Parathyroid adenoma (tissue), 2 donors: ENCODE measurements around the gene CCDC12.

ENCODE experiments used
- H2AFZ ChIP-seq: fragments of 300-600 bp; sonication (generic); one replicate; pipeline ENCODE4 v1.7.0; 2017; ENCODE audit warnings: antibody characterized with exemption, mild to moderate bottlenecking
- H3K27ac ChIP-seq: fragments of 300-600 bp; sonication (generic); one replicate; pipeline ENCODE4 v1.7.0; 2017
- H3K27me3 ChIP-seq: fragments of 300-600 bp; sonication (generic); one replicate; pipeline ENCODE4 v1.7.0; 2017; ENCODE audit warnings: low read length; ENCODE audit not compliant: control insufficient read depth, insufficient read depth
- H3K36me3 ChIP-seq: fragments of 300-600 bp; sonication (generic); one replicate; pipeline ENCODE4 v1.7.0; 2017; ENCODE audit warnings: low read length; ENCODE audit not compliant: control insufficient read depth, insufficient read depth
- H3K4me1 ChIP-seq: fragments of 300-600 bp; sonication (generic); one replicate; pipeline ENCODE4 v1.7.0; 2017; ENCODE audit warnings: control low read depth
- H3K4me2 ChIP-seq: fragments of 300-600 bp; sonication (generic); one replicate; pipeline ENCODE4 v1.7.0; 2017; ENCODE audit warnings: low read length
- H3K4me3 ChIP-seq: fragments of 300-600 bp; sonication (generic); one replicate; pipeline ENCODE4 v1.7.0; 2017; ENCODE audit warnings: low read depth, low read length
- H3K79me2 ChIP-seq: fragments of 300-600 bp; sonication (generic); one replicate; pipeline ENCODE4 v1.7.0; 2017; ENCODE audit warnings: control low read depth
- H3K9ac ChIP-seq: fragments of 300-600 bp; sonication (generic); one replicate; pipeline ENCODE4 v1.7.0; 2017; ENCODE audit warnings: mild to moderate bottlenecking
- H3K9me3 ChIP-seq: fragments of 300-600 bp; sonication (generic); one replicate; pipeline ENCODE4 v1.7.0; 2017; ENCODE audit warnings: low read length; ENCODE audit not compliant: control insufficient read depth
- CTCF ChIP-seq: fragments of 300-600 bp; sonication (generic); IDR thresholded peaks from one replicate; pipeline ENCODE4 v1.7.0; 2017; ENCODE audit warnings: antibody characterized with exemption, mild to moderate bottlenecking
- donor health status: primary hyperparathyroidism.

The CCDC12 gene

DNA sequence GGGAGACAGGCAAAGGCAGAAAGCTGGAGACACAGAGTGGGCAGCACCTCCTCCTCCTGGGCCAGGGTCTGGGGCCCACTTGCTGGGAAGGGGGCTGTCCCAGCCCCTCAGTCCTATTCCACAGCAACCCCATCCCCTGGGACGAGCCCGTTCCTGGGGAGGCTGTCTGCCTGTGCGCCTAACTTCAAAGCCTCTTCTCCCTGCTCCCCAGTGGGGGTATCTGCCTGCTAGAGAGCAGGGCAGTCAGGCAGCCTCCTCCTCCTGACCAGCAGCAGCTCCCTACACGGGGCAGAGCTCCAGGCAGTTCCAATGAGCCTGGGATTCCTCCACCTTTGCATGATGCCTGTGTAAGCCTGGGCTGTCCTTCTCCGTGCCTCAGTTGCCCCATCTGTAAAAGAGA is 92.1 kb downstream of the CCDC12 start:
- H3K79me2 ChIP-seq, result no peaks in the 10 kb centered on the region
- no peaks in the 10 kb centered on the region for H3K4me1 ChIP-seq
- no peaks in the 10 kb centered on the region for H3K9me3 ChIP-seq
- no peak overlapping the region for H2AFZ ChIP-seq
- no peak overlapping the region for H3K27ac ChIP-seq
- no peaks in the 10 kb centered on the region for H3K27me3 ChIP-seq
- no peaks in the 10 kb centered on the region for H3K36me3 ChIP-seq
- H3K4me3 ChIP-seq, result no peak overlapping the region
- no peak for TF ChIP-seq CTCF
- no peak overlapping the region for H3K9ac ChIP-seq
- H3K4me2 ChIP-seq, result no peak overlapping the region

GRCh38 chr3:46883830-46884185 is 92.7 kb downstream of the CCDC12 start:
- no peaks in the 10 kb centered on the region for H3K27me3 ChIP-seq
- no peak overlapping the region for H3K4me2 ChIP-seq
- no peaks in the 10 kb centered on the region for H3K36me3 ChIP-seq
- H2AFZ ChIP-seq, result no peak overlapping the region
- H3K4me3 ChIP-seq, result no peak overlapping the region
- no peaks in the 10 kb centered on the region for H3K79me2 ChIP-seq
- H3K4me1 ChIP-seq, result no peaks in the 10 kb centered on the region
- H3K9me3 ChIP-seq, result no peaks in the 10 kb centered on the region
- no peak for TF ChIP-seq CTCF
- no peak overlapping the region for H3K27ac ChIP-seq
- no peak overlapping the region for H3K9ac ChIP-seq

GRCh38 chr3:46883054-46883829 is 93.3 kb downstream of the CCDC12 start:
- no peak for TF ChIP-seq CTCF
- H3K27me3 ChIP-seq, result no peaks in the 10 kb centered on the region
- no peak overlapping the region for H2AFZ ChIP-seq
- H3K9me3 ChIP-seq, result no peaks in the 10 kb centered on the region
- no peaks in the 10 kb centered on the region for H3K4me1 ChIP-seq
- H3K27ac ChIP-seq, result no peak overlapping the region
- H3K79me2 ChIP-seq, result no peaks in the 10 kb centered on the region
- H3K36me3 ChIP-seq, result no peaks in the 10 kb centered on the region
- H3K4me3 ChIP-seq, result no peak overlapping the region
- H3K4me2 ChIP-seq, result peak overlapping the region; percentile 78
- no peak overlapping the region for H3K9ac ChIP-seq

DNA sequence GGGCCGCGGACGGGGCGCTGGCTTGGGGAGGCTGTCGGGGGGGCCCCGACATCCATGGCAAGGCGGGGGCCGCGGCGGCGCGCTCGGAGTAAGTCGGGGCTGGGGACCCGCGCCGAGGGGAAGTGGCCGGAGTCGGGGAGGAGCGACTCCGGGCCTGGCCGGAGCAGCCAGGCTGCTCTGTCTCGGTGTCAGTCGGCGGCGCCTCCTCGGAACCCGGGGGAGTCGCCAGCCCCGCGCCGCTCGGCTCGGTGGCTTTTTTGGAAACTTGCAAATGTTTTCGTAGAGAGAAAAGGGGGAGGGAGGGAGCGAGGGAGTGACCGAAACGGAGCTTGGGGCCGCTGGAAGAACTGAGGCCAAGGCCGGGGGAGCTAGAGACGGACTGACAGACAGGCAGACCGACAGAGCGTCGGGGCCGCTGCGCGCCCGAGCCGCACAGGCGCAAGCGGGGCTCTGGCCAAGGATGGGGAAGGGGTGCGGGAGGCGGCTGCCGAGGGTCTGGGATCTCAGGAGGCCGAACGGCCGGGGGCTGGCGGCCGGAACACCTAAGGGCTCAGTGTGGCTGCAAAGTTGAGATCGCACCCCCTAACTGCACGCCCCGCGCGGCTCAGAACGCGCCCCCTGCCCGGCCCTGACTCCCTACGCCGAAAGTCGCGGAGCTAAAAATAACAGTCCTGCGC is 94.0 kb downstream of the CCDC12 start:
- no peaks in the 10 kb centered on the region for H3K36me3 ChIP-seq
- H3K9ac ChIP-seq, result no peak overlapping the region
- peak overlapping the region; percentile 78 for H3K4me2 ChIP-seq
- H3K27ac ChIP-seq, result no peak overlapping the region
- no peaks in the 10 kb centered on the region for H3K79me2 ChIP-seq
- H2AFZ ChIP-seq, result peak overlapping the region; percentile 55
- peak overlapping the region; percentile 48 for H3K4me3 ChIP-seq
- no peaks in the 10 kb centered on the region for H3K27me3 ChIP-seq
- no peaks in the 10 kb centered on the region for H3K4me1 ChIP-seq
- TF ChIP-seq CTCF, result no peak
- H3K9me3 ChIP-seq, result no peaks in the 10 kb centered on the region
